ENCODE data around the gene MYT1. TPM values are rescaled to one million over a fixed set of nuclear protein-coding genes. Genes with fewer than 3 reads are reported as not detected.

MYT1 gene
- total RNA-seq, 1 donor from 2014 or later: 1.2 TPM

DNA sequence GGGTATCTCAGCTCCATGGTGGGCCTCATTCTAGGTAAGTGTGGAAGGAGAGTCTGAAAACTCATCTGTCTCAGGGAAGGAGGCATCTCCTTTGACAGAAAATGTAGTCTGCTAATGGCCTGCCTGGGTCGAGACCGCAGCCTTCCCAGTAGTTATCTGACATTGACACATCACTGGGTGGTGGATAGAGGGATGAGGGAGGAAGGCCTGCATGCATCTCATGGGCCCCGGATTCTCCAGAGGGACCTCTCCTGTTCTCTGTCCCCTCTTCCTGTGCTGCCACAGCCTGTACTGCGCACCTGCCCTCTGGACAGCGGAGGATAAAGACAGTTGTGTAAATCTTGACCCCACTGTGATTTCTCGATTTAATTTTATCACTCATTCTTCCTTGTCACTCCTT, 96.0 kb downstream of the MYT1 start:
- Histone ChIP-seq H3F3A (ENCODE audit: low read depth) (no peaks in the 10 kb centered on the region), H3K36me3 (no peaks in the 10 kb centered on the region), H3K4me1 (peaks cover 12% of the 10 kb centered on the region), H3K27me3 (no peaks in the 10 kb centered on the region), H3K27ac (no peak overlapping the region), H3K9me3 (ENCODE audit: low read depth) (no peaks in the 10 kb centered on the region), H4K20me1 (ENCODE audit: low read depth) (peaks cover 51% of the 10 kb centered on the region), H2AFZ (replicated peaks) (no peak overlapping the region), H3K4me3 (no peak overlapping the region), H3K79me2 (ENCODE audit: low read depth) (peaks cover 55% of the 10 kb centered on the region), H3K4me2 (no peak overlapping the region), H3K9ac (no peak overlapping the region)
- peaks cover 3% of the 10 kb centered on the region for H3K36me3 Mint-ChIP-seq
- peaks cover 5% of the 10 kb centered on the region for H3K27me3 Mint-ChIP-seq (ENCODE audit: insufficient read depth, low read depth)
- DNase-seq (ENCODE audit: low spot score): no peak
- no peaks in the 10 kb centered on the region for H3K9me3 Mint-ChIP-seq
- no peak overlapping the region for H3K27ac Mint-ChIP-seq
- TF ChIP-seq EZH2 (IDR thresholded peaks at IDR 0.05) (no peak), EZH2phosphoT487 (IDR thresholded peaks at IDR 0.05) (no peak)
- TF ChIP-seq, protein P1, sequence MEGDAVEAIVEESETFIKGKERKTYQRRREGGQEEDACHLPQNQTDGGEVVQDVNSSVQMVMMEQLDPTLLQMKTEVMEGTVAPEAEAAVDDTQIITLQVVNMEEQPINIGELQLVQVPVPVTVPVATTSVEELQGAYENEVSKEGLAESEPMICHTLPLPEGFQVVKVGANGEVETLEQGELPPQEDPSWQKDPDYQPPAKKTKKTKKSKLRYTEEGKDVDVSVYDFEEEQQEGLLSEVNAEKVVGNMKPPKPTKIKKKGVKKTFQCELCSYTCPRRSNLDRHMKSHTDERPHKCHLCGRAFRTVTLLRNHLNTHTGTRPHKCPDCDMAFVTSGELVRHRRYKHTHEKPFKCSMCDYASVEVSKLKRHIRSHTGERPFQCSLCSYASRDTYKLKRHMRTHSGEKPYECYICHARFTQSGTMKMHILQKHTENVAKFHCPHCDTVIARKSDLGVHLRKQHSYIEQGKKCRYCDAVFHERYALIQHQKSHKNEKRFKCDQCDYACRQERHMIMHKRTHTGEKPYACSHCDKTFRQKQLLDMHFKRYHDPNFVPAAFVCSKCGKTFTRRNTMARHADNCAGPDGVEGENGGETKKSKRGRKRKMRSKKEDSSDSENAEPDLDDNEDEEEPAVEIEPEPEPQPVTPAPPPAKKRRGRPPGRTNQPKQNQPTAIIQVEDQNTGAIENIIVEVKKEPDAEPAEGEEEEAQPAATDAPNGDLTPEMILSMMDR (IDR thresholded peaks at IDR 0.05): no peak
- H3K4me3 Mint-ChIP-seq: no peak overlapping the region
- H3K4me1 Mint-ChIP-seq: peaks cover 29% of the 10 kb centered on the region

DNA sequence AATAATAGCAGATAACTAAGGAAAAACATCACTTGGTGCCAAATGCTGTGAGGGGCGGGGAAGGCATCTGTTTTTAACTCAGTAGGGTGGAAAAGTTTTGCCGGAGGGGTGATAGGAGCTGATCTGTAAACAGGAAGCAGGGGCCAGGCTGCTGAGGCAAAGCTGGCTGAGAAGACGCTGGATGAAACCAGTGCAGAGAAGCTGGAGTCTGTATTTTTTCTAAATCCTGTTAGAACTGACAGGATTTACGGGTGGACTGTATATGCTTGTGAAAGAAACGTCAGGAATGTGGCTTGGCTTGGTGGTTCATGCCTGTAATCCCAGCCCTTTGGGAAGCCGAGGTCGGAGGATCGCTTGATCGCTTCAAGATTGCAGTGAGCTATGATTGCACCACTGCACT, 96.9 kb downstream of the MYT1 start:
- Mint-ChIP-seq H3K27me3 (ENCODE audit: insufficient read depth, low read depth) (peaks cover 2% of the 10 kb centered on the region), H3K9me3 (no peaks in the 10 kb centered on the region), H3K27ac (no peak overlapping the region), H3K4me1 (peaks cover 27% of the 10 kb centered on the region), H3K36me3 (peaks cover 3% of the 10 kb centered on the region), H3K4me3 (no peak overlapping the region)
- H3K9me3 ChIP-seq (ENCODE audit: low read depth): no peaks in the 10 kb centered on the region
- no peaks in the 10 kb centered on the region for H3F3A ChIP-seq (ENCODE audit: low read depth)
- peaks cover 49% of the 10 kb centered on the region for H4K20me1 ChIP-seq (ENCODE audit: low read depth)
- H3K36me3 ChIP-seq: no peaks in the 10 kb centered on the region
- no peak overlapping the region for H3K4me2 ChIP-seq
- H3K79me2 ChIP-seq (ENCODE audit: low read depth): peaks cover 51% of the 10 kb centered on the region
- H3K4me3 ChIP-seq: no peak overlapping the region
- H3K4me1 ChIP-seq: peaks cover 11% of the 10 kb centered on the region
- H3K27me3 ChIP-seq: no peaks in the 10 kb centered on the region
- H2AFZ ChIP-seq (replicated peaks): no peak overlapping the region
- TF ChIP-seq, protein P1 (IDR thresholded peaks at IDR 0.05): no peak
- TF ChIP-seq EZH2phosphoT487 (IDR thresholded peaks at IDR 0.05) (no peak), EZH2 (IDR thresholded peaks at IDR 0.05) (no peak)
- no peak overlapping the region for H3K9ac ChIP-seq
- no peak for DNase-seq (ENCODE audit: low spot score)
- H3K27ac ChIP-seq: no peak overlapping the region

DNA sequence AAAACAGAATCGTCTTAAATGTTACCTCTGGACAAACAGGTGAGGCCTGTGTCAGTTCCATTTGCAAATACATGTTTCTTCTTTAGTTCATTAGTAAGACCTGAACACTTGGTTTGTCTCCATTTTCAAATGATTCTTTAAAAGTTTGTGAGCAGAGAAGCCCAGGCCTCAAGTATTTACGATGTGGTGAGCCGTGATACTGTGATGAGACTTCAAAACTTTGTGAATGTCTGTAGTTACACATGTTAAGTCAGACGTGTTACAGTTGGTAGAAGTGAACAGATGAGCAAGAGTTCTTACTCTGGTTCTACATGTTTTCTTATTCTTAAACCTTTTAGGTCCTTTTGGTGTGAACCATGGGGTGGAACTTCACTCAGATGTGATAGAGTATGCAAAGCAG, 99.8 kb downstream of the MYT1 start:
- no peak overlapping the region for H3K27ac ChIP-seq
- no peak overlapping the region for H3K9ac ChIP-seq
- H3K27ac Mint-ChIP-seq: no peak overlapping the region
- H4K20me1 ChIP-seq (ENCODE audit: low read depth): peaks cover 19% of the 10 kb centered on the region
- H3K27me3 Mint-ChIP-seq (ENCODE audit: insufficient read depth, low read depth): peaks cover 2% of the 10 kb centered on the region
- peaks cover 19% of the 10 kb centered on the region for H3K4me1 ChIP-seq
- peaks cover 3% of the 10 kb centered on the region for H3K9me3 Mint-ChIP-seq
- H3K27me3 ChIP-seq: no peaks in the 10 kb centered on the region
- H3K9me3 ChIP-seq (ENCODE audit: low read depth): no peaks in the 10 kb centered on the region
- peaks cover 8% of the 10 kb centered on the region for H3K36me3 Mint-ChIP-seq
- H3K4me2 ChIP-seq: no peak overlapping the region
- H2AFZ ChIP-seq (replicated peaks): no peak overlapping the region
- H3K4me3 Mint-ChIP-seq: no peak overlapping the region
- peaks cover 4% of the 10 kb centered on the region for H3F3A ChIP-seq (ENCODE audit: low read depth)
- TF ChIP-seq EZH2 (IDR thresholded peaks at IDR 0.05): no peak
- DNase-seq (ENCODE audit: low spot score): no peak
- peaks cover 22% of the 10 kb centered on the region for H3K79me2 ChIP-seq (ENCODE audit: low read depth)
- no peaks in the 10 kb centered on the region for H3K36me3 ChIP-seq
- H3K4me1 Mint-ChIP-seq: no peaks in the 10 kb centered on the region
- H3K4me3 ChIP-seq: no peak overlapping the region

DNA sequence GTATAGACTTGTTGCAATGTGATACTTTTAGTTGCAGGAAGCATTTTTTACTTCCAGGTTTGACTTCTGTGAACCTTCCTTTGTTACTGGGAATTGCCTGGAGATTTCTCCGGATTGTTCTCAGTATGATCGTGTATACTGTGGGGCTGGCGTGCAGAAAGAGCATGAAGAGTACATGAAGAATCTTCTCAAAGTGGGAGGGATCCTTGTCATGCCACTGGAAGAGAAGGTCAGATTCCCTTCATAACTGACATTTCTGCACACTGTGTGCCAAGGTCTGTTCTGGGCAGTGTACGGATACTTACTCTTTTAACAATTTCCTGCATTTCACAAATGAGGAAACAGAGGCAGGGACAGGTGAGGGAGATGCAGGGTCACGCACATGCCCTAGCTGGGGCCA, 100.9 kb downstream of the MYT1 start:
- Histone ChIP-seq H3K9me3 (ENCODE audit: low read depth) (no peaks in the 10 kb centered on the region), H3K27ac (no peak overlapping the region), H3K4me1 (peaks cover 19% of the 10 kb centered on the region), H2AFZ (replicated peaks) (no peak overlapping the region), H3K4me2 (no peak overlapping the region), H3K79me2 (ENCODE audit: low read depth) (peaks cover 18% of the 10 kb centered on the region), H3K9ac (no peak overlapping the region), H3K4me3 (no peak overlapping the region), H4K20me1 (ENCODE audit: low read depth) (peaks cover 12% of the 10 kb centered on the region), H3K27me3 (no peaks in the 10 kb centered on the region), H3K36me3 (no peaks in the 10 kb centered on the region), H3F3A (ENCODE audit: low read depth) (peaks cover 4% of the 10 kb centered on the region)
- Mint-ChIP-seq H3K27ac (no peak overlapping the region), H3K4me1 (no peaks in the 10 kb centered on the region), H3K9me3 (peaks cover 13% of the 10 kb centered on the region), H3K4me3 (no peak overlapping the region), H3K27me3 (ENCODE audit: insufficient read depth, low read depth) (peaks cover 2% of the 10 kb centered on the region), H3K36me3 (peaks cover 17% of the 10 kb centered on the region)
- no peak for DNase-seq (ENCODE audit: low spot score)
- TF ChIP-seq, protein P1 (IDR thresholded peaks at IDR 0.05): no peak
- TF ChIP-seq EZH2 (IDR thresholded peaks at IDR 0.05) (no peak), EZH2phosphoT487 (IDR thresholded peaks at IDR 0.05) (no peak)

All from neural progenitor cell (in vitro differentiated cells).